ENCODE data around the gene GSK3A. TPM values are rescaled to one million over a fixed set of nuclear protein-coding genes. Genes with fewer than 3 reads are reported as not detected.
A peak's percentile ranks its signal among the peaks of the same experiment; 100 is the strongest.

GSK3A gene
- total and polyA plus RNA-seq, 9 of the 15 experiments (the other 6 are each of a cell fraction or from before 2014, with no cell fraction given), result 0.62 to 90.7 (median 33.3) TPM

- TF ChIP-seq ZNF318 (IDR thresholded peaks at IDR 0.05; ENCODE audit: borderline replicate concordance in 1 of 2, low read depth in 1 of 2) (no peak), ZBTB7A (IDR thresholded peaks at IDR 0.05; ENCODE audit: borderline replicate concordance, control insufficient read depth, low read depth, low read length) (no peak), SP2 (IDR thresholded peaks at IDR 0.05; ENCODE audit: extremely low read depth, low read depth, low read length, poor library complexity, severe bottlenecking) (no peak), E2F6 (IDR thresholded peaks at IDR 0.05; ENCODE audit: borderline replicate concordance in 1 of 2, extremely low read depth in 1 of 2, insufficient read depth in 1 of 2, insufficient read length in 1 of 2, low read depth in 1 of 2, low read length in 1 of 2, poor library complexity in 1 of 2, severe bottlenecking in 1 of 2) (no peak), RBFOX2 (IDR thresholded peaks at IDR 0.05; ENCODE audit: low read depth, low read length) (peak; percentile 38; the same call in 1 of the 2 replicates), ZNF551 (CRISPR knock-in tag; IDR thresholded peaks at IDR 0.05) (no peak), TCF15 (CRISPR knock-in tag; IDR thresholded peaks at IDR 0.05) (no peak), RCOR1 (IDR thresholded peaks at IDR 0.05; ENCODE audit: borderline replicate concordance in 1 of 2, low read depth in 2 of 2, low read length in 2 of 2) (peak in 1 of 2 experiments; percentile 43; a peak in 1 of 4 replicates), ZKSCAN3 (CRISPR knock-in tag; IDR thresholded peaks at IDR 0.05) (no peak), ZNF280A (IDR thresholded peaks at IDR 0.05; ENCODE audit: low read depth, partially characterized antibody) (no peak), PCBP1 (IDR thresholded peaks at IDR 0.05; ENCODE audit: low read depth, low read length, poor library complexity, severe bottlenecking) (no peak), MAFK (IDR thresholded peaks at IDR 0.05; ENCODE audit: low read length) (peak; percentile 43; the same call in 1 of the 2 replicates), ZNF766 (CRISPR knock-in tag; conservative IDR thresholded peaks at IDR 0.05) (0 out of 2 replicates have a peak, but pooled peaks have one; percentile 3)
Measured at GRCh38 chr19:42206871-42207755, 35.3 kb downstream of the GSK3A start (continued).
